ENCODE data around the gene DEFB131A.
"Not testable (repeated sequence)": the region's sequence is repeated elsewhere in the genome, so short reads cannot be mapped to it uniquely, and the experiment has no call there.

The DEFB131A gene

GRCh38 chr4:9480066-9480465 is 35.9 kb downstream of the DEFB131A start:
- H3K27me3 ChIP-seq (ENCODE audit: insufficient read depth, low read length, poor library complexity); H4K20me1 ChIP-seq (ENCODE audit: insufficient read depth, low read length); H3K9ac ChIP-seq (ENCODE audit: low read depth, low read length); H3K4me3 ChIP-seq (ENCODE audit: low read depth in 1 of 2, low read length in 2 of 2); H2AFZ ChIP-seq (ENCODE audit: low read depth, low read length); DNase-seq; H3K79me2 ChIP-seq (ENCODE audit: insufficient read depth, low read length); H3K27ac ChIP-seq (ENCODE audit: low read length); H3K9me3 ChIP-seq (ENCODE audit: insufficient read depth, low read length, severe bottlenecking); H3K4me1 ChIP-seq (ENCODE audit: insufficient read depth, low read length); ATAC-seq (ENCODE audit: insufficient read depth, low read depth); H3K36me3 ChIP-seq (ENCODE audit: insufficient read depth, low read length); H3K4me2 ChIP-seq (ENCODE audit: insufficient read depth, low read length): not testable (repeated sequence)

- DNase-seq; H3K4me1 ChIP-seq (ENCODE audit: insufficient read depth, low read length); H3K9me3 ChIP-seq (ENCODE audit: insufficient read depth, low read length, severe bottlenecking); H3K27ac ChIP-seq (ENCODE audit: low read length); H3K4me2 ChIP-seq (ENCODE audit: insufficient read depth, low read length); H3K4me3 ChIP-seq (ENCODE audit: low read depth in 1 of 2, low read length in 2 of 2); H2AFZ ChIP-seq (ENCODE audit: low read depth, low read length); ATAC-seq (ENCODE audit: insufficient read depth, low read depth); H3K36me3 ChIP-seq (ENCODE audit: insufficient read depth, low read length); H3K79me2 ChIP-seq (ENCODE audit: insufficient read depth, low read length); H3K27me3 ChIP-seq (ENCODE audit: insufficient read depth, low read length, poor library complexity); H3K9ac ChIP-seq (ENCODE audit: low read depth, low read length); H4K20me1 ChIP-seq (ENCODE audit: insufficient read depth, low read length): not testable (repeated sequence)
Observed at GRCh38 chr4:9482871-9483270, 38.7 kb downstream of the DEFB131A start.

GRCh38 chr4:9483682-9484081 is 39.5 kb downstream of the DEFB131A start:
- not testable (repeated sequence) for H3K79me2 ChIP-seq (ENCODE audit: insufficient read depth, low read length); H4K20me1 ChIP-seq (ENCODE audit: insufficient read depth, low read length); H3K27ac ChIP-seq (ENCODE audit: low read length); H3K4me2 ChIP-seq (ENCODE audit: insufficient read depth, low read length); H3K4me1 ChIP-seq (ENCODE audit: insufficient read depth, low read length); H3K9ac ChIP-seq (ENCODE audit: low read depth, low read length); H3K9me3 ChIP-seq (ENCODE audit: insufficient read depth, low read length, severe bottlenecking); H3K4me3 ChIP-seq (ENCODE audit: low read depth in 1 of 2, low read length in 2 of 2); H2AFZ ChIP-seq (ENCODE audit: low read depth, low read length); DNase-seq; ATAC-seq (ENCODE audit: insufficient read depth, low read depth); H3K36me3 ChIP-seq (ENCODE audit: insufficient read depth, low read length); H3K27me3 ChIP-seq (ENCODE audit: insufficient read depth, low read length, poor library complexity)

GRCh38 chr4:9486880-9487279 is 42.7 kb downstream of the DEFB131A start:
- not testable (repeated sequence) for H3K4me1 ChIP-seq (ENCODE audit: insufficient read depth, low read length); H3K27me3 ChIP-seq (ENCODE audit: insufficient read depth, low read length, poor library complexity); H3K4me2 ChIP-seq (ENCODE audit: insufficient read depth, low read length); ATAC-seq (ENCODE audit: insufficient read depth, low read depth); H2AFZ ChIP-seq (ENCODE audit: low read depth, low read length); H4K20me1 ChIP-seq (ENCODE audit: insufficient read depth, low read length); DNase-seq; H3K36me3 ChIP-seq (ENCODE audit: insufficient read depth, low read length); H3K27ac ChIP-seq (ENCODE audit: low read length); H3K4me3 ChIP-seq (ENCODE audit: low read depth in 1 of 2, low read length in 2 of 2); H3K9ac ChIP-seq (ENCODE audit: low read depth, low read length); H3K79me2 ChIP-seq (ENCODE audit: insufficient read depth, low read length); H3K9me3 ChIP-seq (ENCODE audit: insufficient read depth, low read length, severe bottlenecking)

DNA sequence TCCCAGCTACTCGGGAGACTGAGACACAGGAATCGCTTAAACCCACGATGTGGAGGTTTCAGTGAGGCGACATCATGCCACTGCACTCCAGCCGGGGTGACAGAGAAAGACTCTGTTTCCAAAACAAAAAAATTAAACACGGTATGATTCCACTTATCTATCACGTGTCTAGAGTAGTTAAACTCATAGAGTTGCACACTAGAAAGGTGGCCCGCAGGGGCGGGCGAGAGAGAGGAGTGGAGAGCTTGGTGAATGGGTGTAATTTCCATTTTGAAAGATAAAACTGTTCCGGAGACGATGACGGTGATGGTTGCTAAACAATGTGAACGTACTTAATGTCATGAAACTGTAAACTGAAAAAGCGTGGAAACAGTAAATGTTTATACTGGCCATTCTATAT is 44.6 kb downstream of the DEFB131A start:
- not testable (repeated sequence) for H4K20me1 ChIP-seq (ENCODE audit: insufficient read depth, low read length); H3K4me3 ChIP-seq (ENCODE audit: low read depth in 1 of 2, low read length in 2 of 2); H3K9ac ChIP-seq (ENCODE audit: low read depth, low read length); H2AFZ ChIP-seq (ENCODE audit: low read depth, low read length); DNase-seq; H3K4me2 ChIP-seq (ENCODE audit: insufficient read depth, low read length); ATAC-seq (ENCODE audit: insufficient read depth, low read depth); H3K27me3 ChIP-seq (ENCODE audit: insufficient read depth, low read length, poor library complexity); H3K4me1 ChIP-seq (ENCODE audit: insufficient read depth, low read length); H3K79me2 ChIP-seq (ENCODE audit: insufficient read depth, low read length); H3K9me3 ChIP-seq (ENCODE audit: insufficient read depth, low read length, severe bottlenecking); H3K36me3 ChIP-seq (ENCODE audit: insufficient read depth, low read length); H3K27ac ChIP-seq (ENCODE audit: low read length)

GRCh38 chr4:9490496-9490895 is 46.3 kb downstream of the DEFB131A start:
- H3K9me3 ChIP-seq (ENCODE audit: insufficient read depth, low read length, severe bottlenecking); H3K4me2 ChIP-seq (ENCODE audit: insufficient read depth, low read length); H3K27ac ChIP-seq (ENCODE audit: low read length); H3K4me1 ChIP-seq (ENCODE audit: insufficient read depth, low read length); ATAC-seq (ENCODE audit: insufficient read depth, low read depth); H3K79me2 ChIP-seq (ENCODE audit: insufficient read depth, low read length); H4K20me1 ChIP-seq (ENCODE audit: insufficient read depth, low read length); H3K27me3 ChIP-seq (ENCODE audit: insufficient read depth, low read length, poor library complexity); H2AFZ ChIP-seq (ENCODE audit: low read depth, low read length); H3K36me3 ChIP-seq (ENCODE audit: insufficient read depth, low read length); H3K9ac ChIP-seq (ENCODE audit: low read depth, low read length); DNase-seq; H3K4me3 ChIP-seq (ENCODE audit: low read depth in 1 of 2, low read length in 2 of 2): not testable (repeated sequence)

DNA sequence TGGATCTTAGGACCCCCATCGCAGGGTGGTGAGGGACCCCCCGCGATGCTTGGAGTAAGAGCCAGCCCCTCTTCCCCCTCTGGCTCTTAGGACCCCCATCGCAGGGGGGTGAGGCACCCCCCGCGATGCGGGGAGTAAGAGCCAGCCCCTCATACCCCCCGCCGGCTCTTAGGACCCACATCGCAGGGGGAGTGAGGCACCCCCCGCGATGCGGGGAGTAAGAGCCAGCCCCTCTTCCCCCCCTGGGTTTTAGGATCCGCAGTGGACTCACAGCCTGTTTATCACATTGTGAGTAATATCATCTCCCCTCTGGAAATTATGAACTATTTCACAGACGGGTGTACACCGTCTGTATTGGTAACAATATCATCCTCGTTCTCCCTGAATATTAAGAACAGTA is 46.8 kb downstream of the DEFB131A start:
- not testable (repeated sequence) for DNase-seq; ATAC-seq (ENCODE audit: insufficient read depth, low read depth); H3K4me2 ChIP-seq (ENCODE audit: insufficient read depth, low read length); H2AFZ ChIP-seq (ENCODE audit: low read depth, low read length); H3K79me2 ChIP-seq (ENCODE audit: insufficient read depth, low read length); H3K27me3 ChIP-seq (ENCODE audit: insufficient read depth, low read length, poor library complexity); H3K9ac ChIP-seq (ENCODE audit: low read depth, low read length); H3K36me3 ChIP-seq (ENCODE audit: insufficient read depth, low read length); H4K20me1 ChIP-seq (ENCODE audit: insufficient read depth, low read length); H3K9me3 ChIP-seq (ENCODE audit: insufficient read depth, low read length, severe bottlenecking); H3K4me3 ChIP-seq (ENCODE audit: low read depth in 1 of 2, low read length in 2 of 2); H3K4me1 ChIP-seq (ENCODE audit: insufficient read depth, low read length); H3K27ac ChIP-seq (ENCODE audit: low read length)

DNA sequence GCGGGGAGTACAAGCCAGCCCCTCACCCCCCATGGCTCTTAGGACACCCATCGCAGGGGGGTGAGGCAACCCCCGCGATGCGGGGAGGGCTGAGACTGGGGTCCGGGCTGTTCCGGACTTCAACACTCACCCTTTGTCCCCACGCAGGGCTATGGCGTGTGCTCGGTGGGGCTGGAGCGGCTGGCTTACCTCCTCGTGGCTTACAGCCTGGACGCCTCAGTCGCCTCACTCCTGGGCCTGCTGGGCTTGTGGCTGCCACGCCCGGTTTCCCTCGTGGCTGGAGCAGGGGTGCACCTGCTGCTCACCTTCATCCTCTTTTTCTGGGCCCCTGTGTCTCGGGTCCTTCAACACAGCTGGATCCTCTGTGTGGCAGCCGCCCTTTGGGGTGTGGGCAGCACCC is 49.4 kb downstream of the DEFB131A start:
- H3K9me3 ChIP-seq (ENCODE audit: insufficient read depth, low read length, severe bottlenecking); H3K9ac ChIP-seq (ENCODE audit: low read depth, low read length); H3K4me2 ChIP-seq (ENCODE audit: insufficient read depth, low read length); H3K4me3 ChIP-seq (ENCODE audit: low read depth in 1 of 2, low read length in 2 of 2); H3K27ac ChIP-seq (ENCODE audit: low read length); H3K79me2 ChIP-seq (ENCODE audit: insufficient read depth, low read length); H4K20me1 ChIP-seq (ENCODE audit: insufficient read depth, low read length); H2AFZ ChIP-seq (ENCODE audit: low read depth, low read length); H3K4me1 ChIP-seq (ENCODE audit: insufficient read depth, low read length); DNase-seq; H3K36me3 ChIP-seq (ENCODE audit: insufficient read depth, low read length); H3K27me3 ChIP-seq (ENCODE audit: insufficient read depth, low read length, poor library complexity); ATAC-seq (ENCODE audit: insufficient read depth, low read depth): not testable (repeated sequence)
